OCI-LY1 (cell line): ENCODE data around the gene BTBD9.

Source experiments
- CTCF ChIP-seq: fragments of 200-600 bp; sonication (generic), shearing (Covaris generic); IDR thresholded peaks from 2 replicates; pipeline ENCODE4 v1.5.1; 2017; ENCODE audit warnings: mild to moderate bottlenecking, antibody characterized with exemption, low read length, moderate library complexity, mixed read lengths
- EZH2 ChIP-seq: fragments of 200-600 bp; sonication (generic), shearing (Covaris generic); IDR thresholded peaks from 2 replicates; pipeline ENCODE4 v1.8.0; 2017; ENCODE audit warnings: borderline replicate concordance, mixed run types, mild to moderate bottlenecking, antibody characterized with exemption, low read length, moderate library complexity, mixed read lengths

DNA sequence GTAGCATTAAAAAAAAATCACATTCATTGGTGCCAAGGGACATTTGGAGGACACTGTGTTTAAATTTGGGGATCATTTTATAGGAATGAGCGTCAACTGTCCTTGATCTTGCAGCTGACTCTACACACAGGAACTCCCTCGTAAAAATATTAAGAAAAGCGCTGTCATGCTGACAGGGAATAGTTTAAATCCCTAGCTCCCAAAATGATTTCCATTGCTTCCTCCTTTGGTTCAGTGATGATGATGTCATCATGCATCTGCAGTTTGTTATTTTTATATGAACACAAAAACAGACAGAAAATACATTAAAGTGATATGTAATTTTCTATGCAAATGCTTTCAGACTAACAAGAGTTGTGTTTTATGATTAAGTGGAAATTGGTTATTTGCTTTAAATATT, 275.6 kb downstream of the BTBD9 start:
- TF ChIP-seq CTCF (no peak), EZH2 (no peak)
